OCI-LY7 (cell line): ENCODE results near the gene VIT. TPM values are rescaled to one million over a fixed set of nuclear protein-coding genes. Genes with fewer than 3 reads are reported as not detected.

Source experiments
- BruUV-seq: library from RNA; stranded (reverse); fragments of 400-500 nt; replicated peaks from 2 replicates; lab custom pipeline; 2021; lab: Mats Ljungman, UMichigan
- CTCF ChIA-PET: fragments of 300-600 bp; sonication (Branson Sonifier 250); formaldehyde crosslinking; loops from one replicate; lab custom pipeline; 2022; ENCODE audit warnings: antibody characterized with exemption; ENCODE audit not compliant: unreplicated experiment; lab: Charles Lee
- POLR2A ChIA-PET: fragments of 300-600 bp; sonication (Branson Sonifier 250); formaldehyde crosslinking; loops from one replicate; lab custom pipeline; 2022; ENCODE audit warnings: antibody characterized with exemption; lab: Charles Lee
- DNase-seq: peaks from one replicate; pipeline ENCODE4 v3.0.0-alpha.2; 2015; ENCODE audit warnings: low spot score
- H2AFZ ChIP-seq: fragments of 200-600 bp; sonication (generic), shearing (Covaris generic); 2 replicates; pipeline ENCODE4 v1.6.1; 2014; ENCODE audit warnings: mild to moderate bottlenecking, antibody characterized with exemption, low read length, moderate library complexity
- H3K27ac ChIP-seq: fragments of 200-600 bp; sonication (generic); 2 replicates; pipeline ENCODE4 v1.5.1; 2014; ENCODE audit warnings: mixed run types, low read depth, mild to moderate bottlenecking, moderate library complexity, low read length, inconsistent platforms; ENCODE audit not compliant: poor library complexity, severe bottlenecking
- H3K36me3 ChIP-seq: fragments of 200-600 bp; sonication (generic); 2 replicates; pipeline ENCODE4 v1.6.1; 2014; ENCODE audit warnings: mild to moderate bottlenecking, antibody characterized with exemption, low read length, moderate library complexity, mixed read lengths; ENCODE audit not compliant: insufficient read depth
- H3K4me1 ChIP-seq: fragments of 200-600 bp; sonication (generic); 2 replicates; pipeline ENCODE4 v1.5.1; 2014; ENCODE audit warnings: mild to moderate bottlenecking, low read length; ENCODE audit not compliant: insufficient read depth, poor library complexity, severe bottlenecking
- H3K4me2 ChIP-seq: fragments of 200-600 bp; sonication (generic); 2 replicates; pipeline ENCODE4 v1.6.1; 2014; ENCODE audit warnings: mild to moderate bottlenecking, low read length
- H3K4me3 ChIP-seq: fragments of 200-600 bp; sonication (generic); 2 replicates; pipeline ENCODE4 v1.5.1; 2014; ENCODE audit warnings: mild to moderate bottlenecking, low read depth, low read length; ENCODE audit not compliant: poor library complexity, severe bottlenecking
- H3K79me2 ChIP-seq: fragments of 200-600 bp; sonication (generic); 2 replicates; pipeline ENCODE4 v1.6.1; 2016; ENCODE audit warnings: low read depth, mild to moderate bottlenecking, low read length, moderate library complexity, mixed read lengths; ENCODE audit not compliant: insufficient read depth
- H3K9me2 ChIP-seq: fragments of 200-600 bp; sonication (generic); 2 replicates; pipeline ENCODE4 v1.6.1; 2016; ENCODE audit warnings: mild to moderate bottlenecking, low read length, mixed read lengths; ENCODE audit not compliant: insufficient read depth
- H3K9me3 ChIP-seq: fragments of 200-600 bp; sonication (generic); 2 replicates; pipeline ENCODE4 v1.6.1; 2014; ENCODE audit warnings: mild to moderate bottlenecking, mixed run types, low read length, mixed read lengths
- H4K20me1 ChIP-seq: fragments of 200-600 bp; sonication (generic); 2 replicates; pipeline ENCODE4 v1.6.1; 2014; ENCODE audit warnings: mild to moderate bottlenecking, antibody characterized with exemption, low read length, moderate library complexity, mixed read lengths; ENCODE audit not compliant: insufficient read depth
- EZH2phosphoT487 ChIP-seq: fragments of 200-600 bp; sonication (generic); IDR thresholded peaks from 2 replicates; pipeline ENCODE4 v1.6.1; 2018; ENCODE audit warnings: low read depth, borderline replicate concordance, mild to moderate bottlenecking, mixed run types, antibody characterized with exemption, low read length, moderate library complexity, mixed read lengths
- intact Hi-C: fragments of 100-400 bp; cut with micrococcal nuclease; formaldehyde crosslinking; loops from one replicate; pipeline ENCODE4 v1.10.0; 2022; ENCODE audit not compliant: unreplicated experiment
- total RNA-seq, 2 experiments: library from RNA; depleted of rRNA in 1 of 2; stranded (reverse); fragments of >200 nt in 1 of 2; shearing (Covaris generic) in 1 of 2; gene quantifications; 2 replicates each; pipeline ENCODE4 v1.2.3, GENCODE V29; 2014 to 2022
- TF ChIP-seq, protein P1 (sequence below): fragments of 200-600 bp; sonication (generic); conservative IDR thresholded peaks from 2 replicates; pipeline ENCODE4 v1.5.1; 2014; ENCODE audit warnings: mild to moderate bottlenecking, antibody characterized with exemption, low read length, moderate library complexity, mixed read lengths

The VIT gene
- total RNA-seq, 2 experiments from 2014 or later: not detected

DNA sequence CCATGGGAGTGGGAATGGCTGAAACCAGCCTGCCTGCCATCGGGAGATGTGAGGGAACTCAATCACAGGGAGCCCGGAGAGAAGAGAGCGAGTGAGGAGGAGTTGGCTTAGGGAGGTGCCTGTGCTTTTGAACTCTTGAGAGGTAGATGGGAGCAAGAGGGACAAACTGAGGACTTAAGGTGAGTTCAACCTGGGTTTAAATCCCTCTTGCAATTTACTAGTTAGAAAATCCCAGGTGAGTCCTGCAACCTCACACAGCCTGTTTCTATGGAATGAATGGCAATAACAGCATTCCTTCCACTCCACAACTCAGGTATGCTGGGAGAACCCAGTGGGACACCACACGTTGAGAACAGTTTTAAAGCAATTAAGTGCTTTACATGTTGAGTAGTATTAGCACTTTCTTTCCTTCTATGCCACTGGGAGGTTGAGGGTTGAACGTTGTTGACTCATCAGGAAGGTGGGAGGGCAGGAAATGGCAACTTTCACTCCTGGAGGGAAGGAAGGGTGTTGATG is 57.3 kb downstream of the VIT start:
- H3K9me3 ChIP-seq: no peaks in the 10 kb centered on the region
- H3K9me2 ChIP-seq: no peaks in the 10 kb centered on the region
- DNase-seq: no peak
- H2AFZ ChIP-seq: no peak overlapping the region
- ChIA-PET CTCF (no interaction called here), POLR2A (no interaction called here)
- no peak overlapping the region for H3K4me2 ChIP-seq
- intact Hi-C loops: no loop called here
- H3K27ac ChIP-seq: no peak overlapping the region
- TF ChIP-seq, protein P1, sequence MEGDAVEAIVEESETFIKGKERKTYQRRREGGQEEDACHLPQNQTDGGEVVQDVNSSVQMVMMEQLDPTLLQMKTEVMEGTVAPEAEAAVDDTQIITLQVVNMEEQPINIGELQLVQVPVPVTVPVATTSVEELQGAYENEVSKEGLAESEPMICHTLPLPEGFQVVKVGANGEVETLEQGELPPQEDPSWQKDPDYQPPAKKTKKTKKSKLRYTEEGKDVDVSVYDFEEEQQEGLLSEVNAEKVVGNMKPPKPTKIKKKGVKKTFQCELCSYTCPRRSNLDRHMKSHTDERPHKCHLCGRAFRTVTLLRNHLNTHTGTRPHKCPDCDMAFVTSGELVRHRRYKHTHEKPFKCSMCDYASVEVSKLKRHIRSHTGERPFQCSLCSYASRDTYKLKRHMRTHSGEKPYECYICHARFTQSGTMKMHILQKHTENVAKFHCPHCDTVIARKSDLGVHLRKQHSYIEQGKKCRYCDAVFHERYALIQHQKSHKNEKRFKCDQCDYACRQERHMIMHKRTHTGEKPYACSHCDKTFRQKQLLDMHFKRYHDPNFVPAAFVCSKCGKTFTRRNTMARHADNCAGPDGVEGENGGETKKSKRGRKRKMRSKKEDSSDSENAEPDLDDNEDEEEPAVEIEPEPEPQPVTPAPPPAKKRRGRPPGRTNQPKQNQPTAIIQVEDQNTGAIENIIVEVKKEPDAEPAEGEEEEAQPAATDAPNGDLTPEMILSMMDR: no peak
- TF ChIP-seq EZH2phosphoT487: no peak
- no peaks in the 10 kb centered on the region for H3K36me3 ChIP-seq
- no TSS peak for BruUV-seq
- no peaks in the 10 kb centered on the region for H3K4me1 ChIP-seq
- H4K20me1 ChIP-seq: no peaks in the 10 kb centered on the region
- no peak overlapping the region for H3K4me3 ChIP-seq
- no peaks in the 10 kb centered on the region for H3K79me2 ChIP-seq

DNA sequence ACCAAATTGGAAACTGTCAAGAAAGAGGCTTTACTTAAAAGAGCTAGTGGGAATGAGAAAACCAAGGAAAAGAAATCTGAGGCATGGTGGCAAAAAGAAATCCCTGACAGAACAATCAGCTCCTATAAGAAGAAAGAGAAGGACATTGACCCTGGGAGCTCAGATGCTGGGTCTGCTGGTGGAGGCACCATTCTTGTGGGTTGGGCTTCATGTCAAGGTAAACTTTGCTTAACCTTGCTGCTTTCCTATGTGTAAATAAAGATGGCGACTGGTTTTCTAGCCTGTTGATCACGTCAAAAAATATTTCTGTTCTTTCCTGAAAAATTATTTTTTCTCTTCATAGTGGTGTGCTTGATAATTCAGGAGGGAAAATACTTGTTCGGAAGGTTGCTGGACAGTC is 58.1 kb downstream of the VIT start:
- no peak overlapping the region for H3K27ac ChIP-seq
- POLR2A ChIA-PET: interaction anchor here (0.6 to 1.3 kb wide), 3 partner anchors 11 to 328 kb away, joined by 3 to 5 read pairs (median 4); no protein-coding TSS in a partner anchor
- H4K20me1 ChIP-seq: no peaks in the 10 kb centered on the region
- intact Hi-C loops: no loop called here
- H3K79me2 ChIP-seq: no peaks in the 10 kb centered on the region
- CTCF ChIA-PET: no interaction called here
- H3K9me2 ChIP-seq: no peaks in the 10 kb centered on the region
- no peak for TF ChIP-seq EZH2phosphoT487
- TF ChIP-seq, protein P1: no peak
- no peak overlapping the region for H3K4me3 ChIP-seq
- H3K36me3 ChIP-seq: no peaks in the 10 kb centered on the region
- no TSS peak for BruUV-seq
- no peak for DNase-seq
- no peaks in the 10 kb centered on the region for H3K9me3 ChIP-seq
- no peak overlapping the region for H2AFZ ChIP-seq
- no peaks in the 10 kb centered on the region for H3K4me1 ChIP-seq
- no peak overlapping the region for H3K4me2 ChIP-seq

DNA sequence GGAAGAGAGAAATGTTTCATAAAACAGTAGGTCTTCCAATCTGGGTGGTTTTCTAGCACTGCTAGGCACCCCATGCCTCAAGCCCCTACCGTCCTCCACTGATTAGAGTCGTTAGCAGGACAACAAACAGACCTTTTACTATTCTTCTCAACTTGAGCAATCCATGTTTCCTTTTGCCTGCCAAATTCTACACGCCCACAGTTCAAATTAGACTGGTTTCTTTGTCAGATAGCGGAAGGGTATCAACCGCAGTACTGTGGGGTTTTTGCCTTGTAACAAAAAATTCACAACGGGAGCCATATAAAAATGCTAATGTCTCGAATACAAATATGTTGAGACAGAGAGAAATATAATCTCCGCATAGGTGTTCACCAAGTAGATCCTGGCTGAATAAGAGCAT is 59.9 kb downstream of the VIT start:
- DNase-seq: no peak
- Histone ChIP-seq H3K4me3 (no peak overlapping the region), H2AFZ (no peak overlapping the region), H3K79me2 (no peaks in the 10 kb centered on the region), H3K9me3 (no peaks in the 10 kb centered on the region), H3K27ac (no peak overlapping the region), H3K36me3 (no peaks in the 10 kb centered on the region), H3K4me2 (no peak overlapping the region), H4K20me1 (no peaks in the 10 kb centered on the region), H3K4me1 (no peaks in the 10 kb centered on the region), H3K9me2 (no peaks in the 10 kb centered on the region)
- intact Hi-C loops: no loop called here
- no TSS peak for BruUV-seq
- TF ChIP-seq, protein P1: no peak
- TF ChIP-seq EZH2phosphoT487: no peak
- ChIA-PET CTCF (no interaction called here), POLR2A (no interaction called here)
